HepG2 (cell line): ENCODE results near the gene CD81. TPM values are rescaled to one million over a fixed set of nuclear protein-coding genes. Genes with fewer than 3 reads are reported as not detected.

Experiments used
- ATAC-seq: fragments of 200-7000 bp; cut with Tn5 transposase; 3 replicates; pipeline ENCODE4 v1.9.1; 2020; ENCODE audit warnings: mild to moderate bottlenecking, moderate library complexity
- BruUV-seq: library from RNA; stranded (reverse); fragments of 400-500 nt; replicated peaks from 2 replicates; lab custom pipeline; 2021; lab: Mats Ljungman, UMichigan
- CTCF ChIA-PET: fragments of 300-600 bp; formaldehyde crosslinking; extraction: SDS; loops from one replicate; lab custom pipeline; 2021; ENCODE audit warnings: low total read pairs, inconsistent platforms, low intra/inter-chr PET ratio; lab: Yijun Ruan, JAX
- POLR2A ChIA-PET: fragments of 350-600 bp; sonication (Branson Sonifier 250); formaldehyde crosslinking; loops from one replicate; lab custom pipeline; 2020; ENCODE audit warnings: antibody characterized with exemption, inconsistent platforms; lab: Yijun Ruan, JAX
- DNase-seq: peaks from one replicate; pipeline ENCODE4 v3.0.0-alpha.2; 2015; ENCODE audit warnings: low spot score
- FAIRE-seq: peaks from 3 replicates; lab custom pipeline; 2011; peaks lifted over from hg19 to GRCh38; lab: Jason Lieb, UNC
- H2AFZ ChIP-seq: one replicate; pipeline ENCODE4 v1.6.1; 2011; ENCODE audit warnings: low read length, inconsistent platforms
- H3K27ac ChIP-seq: fragments of 300-600 bp; 3 replicates; pipeline ENCODE4 v1.8.0; 2011; ENCODE audit warnings: mixed run types, mild to moderate bottlenecking, mixed read lengths, low read length, inconsistent platforms; ENCODE audit not compliant: insufficient read depth; ENCODE audit errors: extremely low read length
- H3K27me3 ChIP-seq, 2 experiments: fragments of 200-600 bp in 1 of 2; 2 replicates in 1 of 2; 3 replicates in 1 of 2; pipeline versions ENCODE4 v1.6.0 to v1.8.0; 2011; ENCODE audit warnings: low read length in 2 of 2, mild to moderate bottlenecking in 2 of 2, moderate library complexity in 2 of 2, inconsistent platforms in 1 of 2; ENCODE audit not compliant: insufficient read depth in 2 of 2, control insufficient read depth in 1 of 2
- H3K36me3 ChIP-seq, 2 experiments: fragments of 200-600 bp in 1 of 2; replicated peaks in 1 of 2; 2 replicates in 1 of 2; 3 replicates in 1 of 2; pipeline versions ENCODE4 v1.5.1 to v1.8.0; 2011; ENCODE audit warnings: low read length in 2 of 2, inconsistent platforms in 1 of 2; ENCODE audit not compliant: insufficient read depth in 2 of 2, control insufficient read depth in 1 of 2
- H3K4me1 ChIP-seq: 2 replicates; pipeline ENCODE4 v1.5.1; 2012; ENCODE audit warnings: low read length, inconsistent platforms; ENCODE audit not compliant: insufficient read depth
- H3K4me2 ChIP-seq: 2 replicates; pipeline ENCODE4 v1.6.0; 2011; ENCODE audit warnings: low read depth, low read length, inconsistent platforms
- H3K4me3 ChIP-seq, 3 experiments: fragments of 200-600 bp in 1 of 3; sonication (generic), shearing (Covaris generic) in 1 of 3; replicated peaks in 1 of 3; 2 replicates each; pipeline ENCODE4 v1.5.1; 2011 to 2016; ENCODE audit warnings: low read length in 3 of 3, inconsistent platforms in 2 of 3, low read depth in 2 of 3, mild to moderate bottlenecking in 2 of 3, control low read depth in 1 of 3, mixed read lengths in 1 of 3; ENCODE audit not compliant: insufficient read depth in 1 of 3
- H3K79me2 ChIP-seq: one replicate; pipeline ENCODE4 v1.6.1; 2011; ENCODE audit warnings: low read length, inconsistent platforms; ENCODE audit not compliant: insufficient read depth
- H3K9ac ChIP-seq: 2 replicates; pipeline ENCODE4 v1.6.0; 2011; ENCODE audit warnings: mild to moderate bottlenecking, low read depth, low read length, inconsistent platforms; ENCODE audit not compliant: insufficient read depth
- H3K9me3 ChIP-seq: 2 replicates; pipeline ENCODE4 v1.5.1; 2012; ENCODE audit warnings: mild to moderate bottlenecking, low read length
- H4K20me1 ChIP-seq: 2 replicates; pipeline ENCODE4 v1.6.0; 2011; ENCODE audit warnings: inconsistent platforms, mild to moderate bottlenecking, low read length, moderate library complexity; ENCODE audit not compliant: insufficient read depth
- CENPX ChIP-seq: sonication (generic); formaldehyde crosslinking; IDR thresholded peaks from 2 replicates; pipeline ENCODE4 v1.9.0; 2021; ENCODE audit warnings: mild to moderate bottlenecking, missing genetic modification reagents, moderate library complexity
- ETS1 ChIP-seq: sonication (generic); formaldehyde crosslinking; IDR thresholded peaks from 2 replicates; pipeline ENCODE4 v1.4.0; 2020; ENCODE audit warnings: missing genetic modification reagents
- ETV6 ChIP-seq: sonication (generic); formaldehyde crosslinking; conservative IDR thresholded peaks from 2 replicates; pipeline ENCODE4 v1.4.0; 2020; ENCODE audit warnings: missing genetic modification reagents
- NRL ChIP-seq: sonication (generic); formaldehyde crosslinking; IDR thresholded peaks from 2 replicates; pipeline ENCODE4 v1.5.0; 2020; ENCODE audit warnings: missing genetic modification reagents, mild to moderate bottlenecking, moderate library complexity, borderline replicate concordance
- SP5 ChIP-seq: IDR thresholded peaks from 2 replicates; pipeline ENCODE4 v1.6.1; 2016; ENCODE audit warnings: low read depth, borderline replicate concordance
- SRF ChIP-seq: IDR thresholded peaks from 2 replicates; pipeline ENCODE4 v1.6.1; 2011; ENCODE audit warnings: mild to moderate bottlenecking, low read depth, low read length, moderate library complexity
- ZNF343 ChIP-seq: sonication (generic); formaldehyde crosslinking; IDR thresholded peaks from 2 replicates; pipeline ENCODE4 v1.4.0; 2020; ENCODE audit warnings: mild to moderate bottlenecking, missing genetic modification reagents
- ZNF607 ChIP-seq: sonication (generic); formaldehyde crosslinking; IDR thresholded peaks from 2 replicates; pipeline ENCODE4 v1.5.1; 2020; ENCODE audit warnings: missing genetic modification reagents, mild to moderate bottlenecking, borderline replicate concordance
- ZNF790 ChIP-seq: sonication (generic); formaldehyde crosslinking; IDR thresholded peaks from 2 replicates; pipeline ENCODE4 v1.8.0; 2022; ENCODE audit warnings: missing genetic modification reagents, mild to moderate bottlenecking, borderline replicate concordance
- WGBS: methylation state at CpG from one replicate; pipeline ENCODE4 v1.1.6; 2017; ENCODE audit warnings: low lambda C conversion rate; 5-methylcytosine and 5-hydroxymethylcytosine counted together
- in situ Hi-C: cut with HindIII; loops from 2 replicates; pipeline ENCODE4 v1.10.0; 2017; ENCODE audit warnings: low pct_unique_long_range_greater_than_20kb; ENCODE audit not compliant: extremely low pct_ligation_motif_present
- intact Hi-C: fragments of 100-400 bp; cut with micrococcal nuclease; formaldehyde crosslinking; loops from one replicate; pipeline ENCODE4 v1.10.0; 2022; ENCODE audit not compliant: unreplicated experiment
- polyA plus RNA-seq, 8 experiments: library from polyadenylated mRNA; depleted of rRNA in 3 of 8; stranded (reverse) in 7 of 8; unstranded in 1 of 8; fragments of >200 nt; fragmentation: Illumina TruSeq in 4 of 8; extraction: Trizol in 4 of 8; gene quantifications; 2 replicates each; pipeline versions ENCODE4 v1.2.1 to v1.2.3, GENCODE V29; 2011 to 2016; ENCODE audit warnings: low read depth in 4 of 8, missing spikeins in 1 of 8, mixed read lengths in 1 of 8; ENCODE audit not compliant: insufficient read depth in 1 of 8
- total RNA-seq, 5 experiments: library from RNA; depleted of rRNA; stranded (reverse); fragments of >200 nt; fragmentation: Illumina TruSeq; extraction: Trizol; gene quantifications; 2 replicates each; pipeline ENCODE4 v1.2.3, GENCODE V29; 2016; ENCODE audit warnings: low read depth in 1 of 5
- TF ChIP-seq, protein P1 (sequence below): sonication (generic); formaldehyde crosslinking; IDR thresholded peaks from 2 replicates; pipeline ENCODE4 v1.4.0; 2020; ENCODE audit warnings: missing genetic modification reagents, borderline replicate concordance
- TF ChIP-seq, protein P2 (sequence below): sonication (generic); formaldehyde crosslinking; IDR thresholded peaks from 2 replicates; pipeline ENCODE4 v1.5.0; 2020; ENCODE audit warnings: missing genetic modification reagents, mild to moderate bottlenecking, borderline replicate concordance

CD81 gene
- total and polyA plus RNA-seq, 2 of the 13 experiments (the other 11 are each of a cell fraction or from before 2014, with no cell fraction given) = not detected

DNA sequence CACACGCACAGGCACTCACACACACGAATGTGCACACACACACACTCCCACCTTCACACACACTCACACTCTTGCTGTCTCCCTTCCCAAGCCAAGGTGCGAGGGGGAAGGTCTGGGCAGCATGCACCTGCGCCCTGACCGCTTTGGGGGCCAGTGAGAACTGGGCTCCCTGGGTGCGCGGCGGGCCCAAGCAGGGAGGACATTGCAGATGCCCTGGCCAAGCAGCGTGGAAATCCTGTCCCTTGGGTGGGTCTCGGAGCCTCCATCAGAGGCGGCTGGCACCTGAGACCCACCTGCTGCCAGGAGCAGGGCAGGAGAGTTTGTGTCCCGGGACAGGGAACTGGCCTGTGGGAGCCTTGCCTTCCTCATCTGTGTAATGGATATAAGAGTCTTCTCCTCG lies 3.3 kb downstream of the CD81 start (continued):
- TF ChIP-seq, protein P1, sequence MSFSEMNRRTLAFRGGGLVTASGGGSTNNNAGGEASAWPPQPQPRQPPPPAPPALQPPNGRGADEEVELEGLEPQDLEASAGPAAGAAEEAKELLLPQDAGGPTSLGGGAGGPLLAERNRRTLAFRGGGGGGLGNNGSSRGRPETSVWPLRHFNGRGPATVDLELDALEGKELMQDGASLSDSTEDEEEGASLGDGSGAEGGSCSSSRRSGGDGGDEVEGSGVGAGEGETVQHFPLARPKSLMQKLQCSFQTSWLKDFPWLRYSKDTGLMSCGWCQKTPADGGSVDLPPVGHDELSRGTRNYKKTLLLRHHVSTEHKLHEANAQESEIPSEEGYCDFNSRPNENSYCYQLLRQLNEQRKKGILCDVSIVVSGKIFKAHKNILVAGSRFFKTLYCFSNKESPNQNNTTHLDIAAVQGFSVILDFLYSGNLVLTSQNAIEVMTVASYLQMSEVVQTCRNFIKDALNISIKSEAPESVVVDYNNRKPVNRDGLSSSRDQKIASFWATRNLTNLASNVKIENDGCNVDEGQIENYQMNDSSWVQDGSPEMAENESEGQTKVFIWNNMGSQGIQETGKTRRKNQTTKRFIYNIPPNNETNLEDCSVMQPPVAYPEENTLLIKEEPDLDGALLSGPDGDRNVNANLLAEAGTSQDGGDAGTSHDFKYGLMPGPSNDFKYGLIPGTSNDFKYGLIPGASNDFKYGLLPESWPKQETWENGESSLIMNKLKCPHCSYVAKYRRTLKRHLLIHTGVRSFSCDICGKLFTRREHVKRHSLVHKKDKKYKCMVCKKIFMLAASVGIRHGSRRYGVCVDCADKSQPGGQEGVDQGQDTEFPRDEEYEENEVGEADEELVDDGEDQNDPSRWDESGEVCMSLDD (CRISPR knock-in tag) = no peak
- TF ChIP-seq SP5 (CRISPR knock-in tag) (no peak), SRF (no peak), ZNF790 (CRISPR knock-in tag) (no peak)
- TF ChIP-seq, protein P2, sequence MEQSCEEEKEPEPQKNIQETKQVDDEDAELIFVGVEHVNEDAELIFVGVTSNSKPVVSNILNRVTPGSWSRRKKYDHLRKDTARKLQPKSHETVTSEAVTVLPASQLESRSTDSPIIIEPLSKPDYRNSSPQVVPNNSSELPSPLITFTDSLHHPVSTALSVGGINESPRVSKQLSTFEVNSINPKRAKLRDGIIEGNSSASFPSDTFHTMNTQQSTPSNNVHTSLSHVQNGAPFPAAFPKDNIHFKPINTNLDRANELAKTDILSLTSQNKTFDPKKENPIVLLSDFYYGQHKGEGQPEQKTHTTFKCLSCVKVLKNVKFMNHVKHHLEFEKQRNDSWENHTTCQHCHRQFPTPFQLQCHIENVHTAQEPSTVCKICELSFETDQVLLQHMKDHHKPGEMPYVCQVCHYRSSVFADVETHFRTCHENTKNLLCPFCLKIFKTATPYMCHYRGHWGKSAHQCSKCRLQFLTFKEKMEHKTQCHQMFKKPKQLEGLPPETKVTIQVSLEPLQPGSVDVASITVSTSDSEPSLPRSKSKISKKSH (CRISPR knock-in tag) = no peak

GRCh38 chr11:2380807-2381350 lies 3.8 kb downstream of the CD81 start:
- peaks cover 2% of the 10 kb centered on the region; the same call in 1 of the 2 replicates for H3K4me1 ChIP-seq
- ATAC-seq = no peak
- BruUV-seq = no TSS peak
- FAIRE-seq = no peak
- H2AFZ ChIP-seq = no peak overlapping the region
- H3K79me2 ChIP-seq = no peaks in the 10 kb centered on the region
- no peaks in the 10 kb centered on the region for H4K20me1 ChIP-seq
- no peak overlapping the region for H3K9ac ChIP-seq
- POLR2A ChIA-PET = no interaction called here
- peaks cover 10 to 69% of the 10 kb centered on the region in 2 experiments; a peak in 4 of 5 replicates for H3K27me3 ChIP-seq
- no peaks in the 10 kb centered on the region for H3K36me3 ChIP-seq
- in situ Hi-C loops = no loop called here
- no peaks in the 10 kb centered on the region for H3K9me3 ChIP-seq
- no peak overlapping the region for H3K4me3 ChIP-seq
- CTCF ChIA-PET = no interaction called here
- H3K4me2 ChIP-seq = no peak overlapping the region
- intact Hi-C loops = no loop called here
- 0% methylated on average over 3 of the region's 20 CpGs for WGBS
- H3K27ac ChIP-seq = no peak overlapping the region
- no peak for DNase-seq
- TF ChIP-seq CENPX (CRISPR knock-in tag) = no peak
- no peak for TF ChIP-seq ETV6
- no peak for TF ChIP-seq NRL
- no peak for TF ChIP-seq ZNF607 (CRISPR knock-in tag)
- TF ChIP-seq ETS1 = no peak
- TF ChIP-seq ZNF343 (CRISPR knock-in tag) = no peak
